H1 (cell line): ENCODE results near the gene GDPD3.

Source experiments
- ASH2L ChIP-seq: fragments of 200-600, 300-600 bp; sonication (generic); IDR thresholded peaks from one replicate; pipeline ENCODE4 v1.7.1; 2017; ENCODE audit warnings: low read length
- EP300 ChIP-seq, 2 experiments: IDR thresholded peaks; 1 replicate in 1 of 2; 2 replicates in 1 of 2; pipeline ENCODE4 v1.6.1; 2011 to 2012; ENCODE audit warnings: low read depth in 2 of 2, low read length in 2 of 2, mild to moderate bottlenecking in 2 of 2, borderline replicate concordance in 1 of 2, inconsistent platforms in 1 of 2, moderate library complexity in 1 of 2
- EZH2 ChIP-seq: fragments of 200-600 bp; sonication (generic); IDR thresholded peaks from 2 replicates; pipeline ENCODE4 v1.7.1; 2012; ENCODE audit warnings: low read depth, mild to moderate bottlenecking, moderate library complexity, low read length, inconsistent platforms; ENCODE audit not compliant: severe bottlenecking
- GTF2F1 ChIP-seq: IDR thresholded peaks from 2 replicates; pipeline ENCODE4 v1.6.1; 2012; ENCODE audit warnings: low read depth, low read length, improper control_type of control experiment, borderline replicate concordance
- KDM1A ChIP-seq: fragments of 200-600, 300-600 bp; sonication (generic); IDR thresholded peaks from 2 replicates; pipeline ENCODE4 v1.7.1; 2016; ENCODE audit warnings: mild to moderate bottlenecking, low read length, borderline replicate concordance
- POLR2A ChIP-seq, 2 experiments: IDR thresholded peaks; 1 replicate in 1 of 2; 2 replicates in 1 of 2; pipeline ENCODE4 v1.6.1; 2011; ENCODE audit warnings: low read depth in 2 of 2, low read length in 2 of 2, mild to moderate bottlenecking in 2 of 2; ENCODE audit errors: control extremely low read depth in 1 of 2
- RAD21 ChIP-seq, 2 experiments: IDR thresholded peaks in 1 of 2; conservative IDR thresholded peaks in 1 of 2; 2 replicates each; pipeline ENCODE4 v1.6.1; 2011; ENCODE audit warnings: low read depth in 2 of 2, low read length in 2 of 2, improper control_type of control experiment in 1 of 2, inconsistent platforms in 1 of 2, mild to moderate bottlenecking in 1 of 2, moderate library complexity in 1 of 2
- TBP ChIP-seq: IDR thresholded peaks from 2 replicates; pipeline ENCODE4 v1.6.1; 2011; ENCODE audit warnings: low read depth, low read length, improper control_type of control experiment
- TF ChIP-seq, protein P1 (sequence below), 3 experiments: IDR thresholded peaks; 1 replicate in 2 of 3; 2 replicates in 1 of 3; pipeline versions ENCODE4 v1.5.1 to v1.6.1; 2011; ENCODE audit warnings: low read length in 3 of 3, mild to moderate bottlenecking in 3 of 3, inconsistent platforms in 2 of 3, low read depth in 1 of 3, moderate library complexity in 1 of 3; ENCODE audit not compliant: insufficient read depth in 1 of 3; ENCODE audit errors: control extremely low read depth in 1 of 3

DNA sequence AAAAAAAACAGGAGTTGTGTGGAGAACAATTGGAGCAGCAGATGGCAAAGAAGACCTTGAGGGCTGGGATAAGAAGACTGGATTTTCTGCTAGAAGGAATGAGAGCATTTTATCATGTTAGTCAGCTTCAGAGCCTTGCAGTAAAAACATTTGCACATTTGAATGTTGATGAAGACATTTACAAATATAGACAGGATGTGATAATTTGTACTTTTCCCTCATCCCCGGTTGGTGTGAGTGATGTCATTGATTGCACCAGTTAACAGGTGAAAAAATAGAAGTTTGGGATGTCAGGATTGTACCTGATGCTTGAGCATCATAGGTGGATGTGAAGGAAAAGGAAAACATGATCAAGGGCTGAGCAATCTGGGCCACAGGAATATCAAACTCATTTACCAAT lies 32.3 kb upstream of the GDPD3 start:
- no peak for TF ChIP-seq TBP
- TF ChIP-seq ASH2L = no peak
- no peak for TF ChIP-seq GTF2F1
- no peak for TF ChIP-seq EZH2
- TF ChIP-seq POLR2A (IDR thresholded peaks at IDR 0.05; ENCODE audit: control extremely low read depth in 1 of 2, low read depth in 2 of 2, low read length in 2 of 2) = no peak
- TF ChIP-seq, protein P1, sequence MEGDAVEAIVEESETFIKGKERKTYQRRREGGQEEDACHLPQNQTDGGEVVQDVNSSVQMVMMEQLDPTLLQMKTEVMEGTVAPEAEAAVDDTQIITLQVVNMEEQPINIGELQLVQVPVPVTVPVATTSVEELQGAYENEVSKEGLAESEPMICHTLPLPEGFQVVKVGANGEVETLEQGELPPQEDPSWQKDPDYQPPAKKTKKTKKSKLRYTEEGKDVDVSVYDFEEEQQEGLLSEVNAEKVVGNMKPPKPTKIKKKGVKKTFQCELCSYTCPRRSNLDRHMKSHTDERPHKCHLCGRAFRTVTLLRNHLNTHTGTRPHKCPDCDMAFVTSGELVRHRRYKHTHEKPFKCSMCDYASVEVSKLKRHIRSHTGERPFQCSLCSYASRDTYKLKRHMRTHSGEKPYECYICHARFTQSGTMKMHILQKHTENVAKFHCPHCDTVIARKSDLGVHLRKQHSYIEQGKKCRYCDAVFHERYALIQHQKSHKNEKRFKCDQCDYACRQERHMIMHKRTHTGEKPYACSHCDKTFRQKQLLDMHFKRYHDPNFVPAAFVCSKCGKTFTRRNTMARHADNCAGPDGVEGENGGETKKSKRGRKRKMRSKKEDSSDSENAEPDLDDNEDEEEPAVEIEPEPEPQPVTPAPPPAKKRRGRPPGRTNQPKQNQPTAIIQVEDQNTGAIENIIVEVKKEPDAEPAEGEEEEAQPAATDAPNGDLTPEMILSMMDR (IDR thresholded peaks at IDR 0.05; ENCODE audit: control extremely low read depth in 1 of 3, insufficient read depth in 1 of 3, low read depth in 1 of 3, low read length in 3 of 3) = no peak
- TF ChIP-seq RAD21 (IDR thresholded peaks at IDR 0.05 in 1 of 2, conservative IDR thresholded peaks at IDR 0.05 in 1 of 2; ENCODE audit: low read depth in 2 of 2, low read length in 2 of 2) = no peak
- TF ChIP-seq KDM1A = no peak
- no peak for TF ChIP-seq EP300 (IDR thresholded peaks at IDR 0.05; ENCODE audit: borderline replicate concordance in 1 of 2, low read depth in 2 of 2, low read length in 2 of 2)
